GM23248 (cell line): Measurements from ENCODE around the gene GLT6D1. TPM values are rescaled to one million over a fixed set of nuclear protein-coding genes. Genes with fewer than 3 reads are reported as not detected.

Experiments used
- DNase-seq: peaks from one replicate; pipeline ENCODE4 v3.0.0-alpha.2; 2015
- H2AFZ ChIP-seq: fragments of 200-600 bp; sonication (generic); 2 replicates; pipeline ENCODE4 v1.6.1; 2016; ENCODE audit warnings: antibody characterized with exemption
- H3F3A ChIP-seq: fragments of 200-600 bp; sonication (generic); 2 replicates; pipeline ENCODE4 v1.6.1; 2016; ENCODE audit warnings: mild to moderate bottlenecking, antibody characterized with exemption, mixed run types; ENCODE audit not compliant: insufficient read depth
- H3K27ac ChIP-seq: fragments of 200-600 bp; sonication (generic); 2 replicates; pipeline ENCODE4 v1.5.1; 2016; ENCODE audit warnings: mild to moderate bottlenecking
- H3K27me3 ChIP-seq: fragments of 200-600 bp; sonication (generic); replicated peaks from 2 replicates; pipeline ENCODE4 v1.6.1; 2016; ENCODE audit warnings: mild to moderate bottlenecking; ENCODE audit not compliant: insufficient read depth
- H3K36me3 ChIP-seq: fragments of 200-600 bp; sonication (generic); 2 replicates; pipeline ENCODE4 v1.6.1; 2016; ENCODE audit warnings: low read depth, mild to moderate bottlenecking
- H3K4me1 ChIP-seq: fragments of 200-600 bp; sonication (generic); 2 replicates; pipeline ENCODE4 v1.6.1; 2016; ENCODE audit warnings: mild to moderate bottlenecking; ENCODE audit not compliant: insufficient read depth
- H3K4me2 ChIP-seq: fragments of 200-600 bp; sonication (generic); one replicate; pipeline ENCODE4 v1.6.1; 2016; ENCODE audit warnings: mild to moderate bottlenecking; ENCODE audit not compliant: unreplicated experiment
- H3K4me3 ChIP-seq: fragments of 200-600 bp; sonication (generic); 2 replicates; pipeline ENCODE4 v1.5.1; 2016; ENCODE audit warnings: mild to moderate bottlenecking
- H3K79me2 ChIP-seq: fragments of 200-600 bp; sonication (generic); 2 replicates; pipeline ENCODE4 v1.6.1; 2016; ENCODE audit warnings: mild to moderate bottlenecking; ENCODE audit not compliant: insufficient read depth
- H3K9ac ChIP-seq: fragments of 200-600 bp; sonication (generic); 2 replicates; pipeline ENCODE4 v1.6.1; 2016; ENCODE audit warnings: mild to moderate bottlenecking
- H3K9me2 ChIP-seq: fragments of 200-600 bp; sonication (generic); 2 replicates; pipeline ENCODE4 v1.6.1; 2016; ENCODE audit warnings: mixed run types, mild to moderate bottlenecking, moderate library complexity; ENCODE audit not compliant: insufficient read depth
- H3K9me3 ChIP-seq: fragments of 200-600 bp; sonication (generic); one replicate; pipeline ENCODE4 v1.6.1; 2017; ENCODE audit warnings: low read depth
- H4K20me1 ChIP-seq: fragments of 200-600 bp; sonication (generic); 2 replicates; pipeline ENCODE4 v1.6.0; 2016; ENCODE audit not compliant: insufficient read depth
- EZH2 ChIP-seq: fragments of 200-600 bp; sonication (generic); IDR thresholded peaks from 2 replicates; pipeline ENCODE4 v1.6.1; 2018; ENCODE audit warnings: antibody characterized with exemption, mild to moderate bottlenecking; ENCODE audit not compliant: insufficient read depth, poor library complexity, severe bottlenecking
- EZH2phosphoT487 ChIP-seq: fragments of 200-600 bp; sonication (generic); IDR thresholded peaks from 2 replicates; pipeline ENCODE4 v1.6.1; 2018; ENCODE audit warnings: antibody characterized with exemption, moderate library complexity, mild to moderate bottlenecking, low read depth; ENCODE audit not compliant: insufficient read depth
- WGBS, 2 experiments: methylation state at CpG; one replicate each; pipeline ENCODE4 v1.1.6; 2015 to 2017; ENCODE audit warnings: low lambda C conversion rate in 2 of 2, low coverage in 1 of 2; ENCODE audit errors: missing lambda C conversion rate in 2 of 2; 5-methylcytosine and 5-hydroxymethylcytosine counted together
- in situ Hi-C: fragments of 300-500 bp; cut with MboI; formaldehyde crosslinking; loops from 2 replicates; pipeline ENCODE4 v1.15.0; 2020
- polyA plus RNA-seq: library from polyadenylated mRNA; unstranded; fragments of >200 nt; fragmentation: Nextera tagmentation; extraction: Ambion mirVana; gene quantifications from 2 replicates; pipeline ENCODE4 v1.2.1, GENCODE V29; 2016
- total RNA-seq: library from RNA; depleted of rRNA; stranded (reverse); fragments of >200 nt; shearing (Covaris generic); gene quantifications from 2 replicates; pipeline ENCODE4 v1.2.3, GENCODE V29; 2014

Gene GLT6D1
- total and polyA plus RNA-seq, 2 experiments from 2014 or later: not detected

- Histone ChIP-seq H3K9me2 (no peaks in the 10 kb centered on the region), H2AFZ (no peak overlapping the region), H3K9me3 (no peaks in the 10 kb centered on the region), H3K27me3 (peaks cover 22% of the 10 kb centered on the region), H3K79me2 (no peaks in the 10 kb centered on the region), H3K4me3 (no peak overlapping the region), H3F3A (no peaks in the 10 kb centered on the region), H3K4me2 (no peak overlapping the region), H3K36me3 (no peaks in the 10 kb centered on the region), H4K20me1 (no peaks in the 10 kb centered on the region), H3K27ac (no peak overlapping the region), H3K9ac (no peak overlapping the region), H3K4me1 (no peaks in the 10 kb centered on the region)
- DNase-seq: no peak
- no peak for TF ChIP-seq EZH2phosphoT487
- no peak for TF ChIP-seq EZH2
- in situ Hi-C loops: no loop called here
- 19% methylated on average over 5 of the region's 5 CpGs for WGBS, 2 experiments
These were observed 39.0 kb downstream of the GLT6D1 start for GRCh38 chr9:135600296-135600817.

- H3F3A ChIP-seq: no peaks in the 10 kb centered on the region
- 22 to 36% methylated on average over 2 of the region's 2 CpGs for WGBS, 2 experiments
- H3K9me3 ChIP-seq: no peaks in the 10 kb centered on the region
- no peak overlapping the region for H3K27ac ChIP-seq
- H3K79me2 ChIP-seq: no peaks in the 10 kb centered on the region
- no peaks in the 10 kb centered on the region for H3K4me1 ChIP-seq
- no peak overlapping the region for H3K4me2 ChIP-seq
- no peak for TF ChIP-seq EZH2phosphoT487
- TF ChIP-seq EZH2: no peak
- H3K9ac ChIP-seq: no peak overlapping the region
- H3K36me3 ChIP-seq: no peaks in the 10 kb centered on the region
- no peaks in the 10 kb centered on the region for H3K9me2 ChIP-seq
- no peak overlapping the region for H3K4me3 ChIP-seq
- no peak for DNase-seq
- H2AFZ ChIP-seq: no peak overlapping the region
- in situ Hi-C loops: no loop called here
- peaks cover 30% of the 10 kb centered on the region for H3K27me3 ChIP-seq
- H4K20me1 ChIP-seq: no peaks in the 10 kb centered on the region
These were observed 43.1 kb downstream of the GLT6D1 start for GRCh38 chr9:135596211-135596610.

GRCh38 chr9:135592625-135593024 is 46.7 kb downstream of the GLT6D1 start:
- no peak for DNase-seq
- no peaks in the 10 kb centered on the region for H3F3A ChIP-seq
- WGBS, 2 experiments: 52 to 62% methylated on average over 7 to 13 of the region's 13 CpGs
- H3K36me3 ChIP-seq: no peaks in the 10 kb centered on the region
- H3K4me3 ChIP-seq: no peak overlapping the region
- no peaks in the 10 kb centered on the region for H3K9me3 ChIP-seq
- no peaks in the 10 kb centered on the region for H3K79me2 ChIP-seq
- peaks cover 21% of the 10 kb centered on the region for H3K27me3 ChIP-seq
- no peaks in the 10 kb centered on the region for H3K4me1 ChIP-seq
- no peak overlapping the region for H3K4me2 ChIP-seq
- H4K20me1 ChIP-seq: no peaks in the 10 kb centered on the region
- no peak overlapping the region for H2AFZ ChIP-seq
- H3K9ac ChIP-seq: no peak overlapping the region
- no peak overlapping the region for H3K27ac ChIP-seq
- no peaks in the 10 kb centered on the region for H3K9me2 ChIP-seq
- no peak for TF ChIP-seq EZH2phosphoT487
- no peak for TF ChIP-seq EZH2
- in situ Hi-C loops: no loop called here

- Histone ChIP-seq H3K27ac (no peak overlapping the region), H4K20me1 (no peaks in the 10 kb centered on the region), H3K9ac (no peak overlapping the region), H3K4me3 (no peak overlapping the region), H3K9me3 (no peaks in the 10 kb centered on the region), H2AFZ (no peak overlapping the region), H3K27me3 (peaks cover 21% of the 10 kb centered on the region), H3K36me3 (no peaks in the 10 kb centered on the region), H3K79me2 (no peaks in the 10 kb centered on the region), H3K4me1 (no peaks in the 10 kb centered on the region), H3F3A (no peaks in the 10 kb centered on the region), H3K4me2 (no peak overlapping the region), H3K9me2 (no peaks in the 10 kb centered on the region)
- DNase-seq: no peak
- TF ChIP-seq EZH2phosphoT487 (no peak), EZH2 (no peak)
- WGBS, 2 experiments: 19 to 26% methylated on average over 4 to 5 of the region's 5 CpGs
- in situ Hi-C loops: no loop called here
These were observed 47.1 kb downstream of the GLT6D1 start for GRCh38 chr9:135592331-135592590.
